OCI-LY1 (cell line): ENCODE results near the gene RNF144B.

Experiments used
- H2AFZ ChIP-seq: fragments of 200-600 bp; sonication (generic), shearing (Covaris generic); 2 replicates; pipeline ENCODE4 v1.6.0; 2014; ENCODE audit warnings: antibody characterized with exemption, mild to moderate bottlenecking, low read length
- H3F3A ChIP-seq: fragments of 200-600 bp; sonication (generic), shearing (Covaris generic); 2 replicates; pipeline ENCODE4 v1.6.0; 2014; ENCODE audit warnings: mild to moderate bottlenecking, antibody characterized with exemption, low read length, moderate library complexity; ENCODE audit not compliant: insufficient read depth
- H3K27ac ChIP-seq: fragments of 200-600 bp; sonication (generic); 2 replicates; pipeline ENCODE4 v1.5.1; 2014; ENCODE audit warnings: low read length, mixed run types, mild to moderate bottlenecking, low read depth; ENCODE audit not compliant: poor library complexity, severe bottlenecking
- H3K27me3 ChIP-seq: fragments of 200-600 bp; sonication (generic); 2 replicates; pipeline ENCODE4 v1.6.0; 2014; ENCODE audit warnings: antibody characterized with exemption, mild to moderate bottlenecking, low read length, moderate library complexity; ENCODE audit not compliant: insufficient read depth
- H3K36me3 ChIP-seq: fragments of 200-600 bp; sonication (generic); 2 replicates; pipeline ENCODE4 v1.6.1; 2014; ENCODE audit warnings: mild to moderate bottlenecking, antibody characterized with exemption, low read length, moderate library complexity, mixed read lengths; ENCODE audit not compliant: insufficient read depth
- H3K4me1 ChIP-seq: fragments of 200-600 bp; sonication (generic); 2 replicates; pipeline ENCODE4 v1.5.1; 2014; ENCODE audit warnings: mild to moderate bottlenecking, low read length, moderate library complexity; ENCODE audit not compliant: insufficient read depth, severe bottlenecking
- H3K4me2 ChIP-seq: fragments of 200-600 bp; sonication (generic), shearing (Covaris generic); 2 replicates; pipeline ENCODE4 v1.6.1; 2014; ENCODE audit warnings: low read length
- H3K4me3 ChIP-seq: fragments of 200-600 bp; sonication (generic); 2 replicates; pipeline ENCODE4 v1.5.1; 2014; ENCODE audit warnings: low read length, low read depth, mild to moderate bottlenecking, mixed read lengths; ENCODE audit not compliant: poor library complexity, severe bottlenecking
- H3K79me2 ChIP-seq: fragments of 200-600 bp; shearing (Covaris generic); 2 replicates; pipeline ENCODE4 v1.6.1; 2016; ENCODE audit warnings: mixed run types, low read length, mixed read lengths; ENCODE audit not compliant: insufficient read depth
- H3K9ac ChIP-seq: fragments of 200-600 bp; sonication (generic), shearing (Covaris generic); 2 replicates; pipeline ENCODE4 v1.6.1; 2014; ENCODE audit warnings: mild to moderate bottlenecking, low read length, mixed read lengths
- H3K9me2 ChIP-seq: fragments of 200-600 bp; sonication (generic), shearing (Covaris generic); 2 replicates; pipeline ENCODE4 v1.6.1; 2014; ENCODE audit warnings: low read depth, mild to moderate bottlenecking, low read length, mixed read lengths
- H3K9me3 ChIP-seq: fragments of 200-600 bp; shearing (Covaris generic); 2 replicates; pipeline ENCODE4 v1.6.1; 2014; ENCODE audit warnings: low read length, mixed read lengths
- H4K20me1 ChIP-seq: fragments of 200-600 bp; sonication (generic), shearing (Covaris generic); 2 replicates; pipeline ENCODE4 v1.6.0; 2016; ENCODE audit warnings: mild to moderate bottlenecking, low read length; ENCODE audit not compliant: insufficient read depth
- EZH2 ChIP-seq: fragments of 200-600 bp; sonication (generic), shearing (Covaris generic); IDR thresholded peaks from 2 replicates; pipeline ENCODE4 v1.8.0; 2017; ENCODE audit warnings: borderline replicate concordance, mixed run types, mild to moderate bottlenecking, antibody characterized with exemption, low read length, moderate library complexity, mixed read lengths
- TF ChIP-seq, protein P1 (sequence below): fragments of 200-600 bp; sonication (generic), shearing (Covaris generic); IDR thresholded peaks from 2 replicates; pipeline ENCODE4 v1.5.1; 2017; ENCODE audit warnings: mild to moderate bottlenecking, antibody characterized with exemption, low read length, moderate library complexity, mixed read lengths

Gene RNF144B

DNA sequence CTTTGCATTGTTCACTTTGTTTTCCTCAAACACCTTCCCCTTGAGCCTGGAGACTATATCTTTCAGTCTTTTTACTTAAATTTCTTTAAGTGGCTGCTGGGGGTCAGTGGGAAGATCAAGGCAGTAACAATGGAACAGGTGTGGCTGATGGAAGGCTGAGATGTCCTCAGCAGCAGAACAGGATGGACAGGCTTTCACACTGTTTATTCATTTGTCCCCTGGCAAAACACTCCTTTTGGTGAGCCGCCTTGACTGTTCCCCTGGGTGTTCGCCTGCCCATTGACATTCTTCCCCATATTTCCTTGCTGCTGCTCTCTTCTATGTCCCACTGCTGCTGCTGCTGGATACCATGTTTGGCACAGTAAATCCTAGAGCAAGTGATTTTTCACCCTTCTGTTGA is 38.1 kb downstream of the RNF144B start:
- Histone ChIP-seq H2AFZ (no peak overlapping the region), H3K9ac (no peak overlapping the region), H3K79me2 (peaks cover 15% of the 10 kb centered on the region; the same call in 1 of the 2 replicates), H3K36me3 (peaks cover 37% of the 10 kb centered on the region), H3K27me3 (no peaks in the 10 kb centered on the region), H3K4me3 (no peak overlapping the region), H3K4me1 (no peaks in the 10 kb centered on the region), H3K4me2 (no peak overlapping the region), H3K9me3 (no peaks in the 10 kb centered on the region), H3K9me2 (no peaks in the 10 kb centered on the region), H3K27ac (no peak overlapping the region), H3F3A (no peaks in the 10 kb centered on the region), H4K20me1 (no peaks in the 10 kb centered on the region)
- no peak for TF ChIP-seq EZH2
- TF ChIP-seq, protein P1, sequence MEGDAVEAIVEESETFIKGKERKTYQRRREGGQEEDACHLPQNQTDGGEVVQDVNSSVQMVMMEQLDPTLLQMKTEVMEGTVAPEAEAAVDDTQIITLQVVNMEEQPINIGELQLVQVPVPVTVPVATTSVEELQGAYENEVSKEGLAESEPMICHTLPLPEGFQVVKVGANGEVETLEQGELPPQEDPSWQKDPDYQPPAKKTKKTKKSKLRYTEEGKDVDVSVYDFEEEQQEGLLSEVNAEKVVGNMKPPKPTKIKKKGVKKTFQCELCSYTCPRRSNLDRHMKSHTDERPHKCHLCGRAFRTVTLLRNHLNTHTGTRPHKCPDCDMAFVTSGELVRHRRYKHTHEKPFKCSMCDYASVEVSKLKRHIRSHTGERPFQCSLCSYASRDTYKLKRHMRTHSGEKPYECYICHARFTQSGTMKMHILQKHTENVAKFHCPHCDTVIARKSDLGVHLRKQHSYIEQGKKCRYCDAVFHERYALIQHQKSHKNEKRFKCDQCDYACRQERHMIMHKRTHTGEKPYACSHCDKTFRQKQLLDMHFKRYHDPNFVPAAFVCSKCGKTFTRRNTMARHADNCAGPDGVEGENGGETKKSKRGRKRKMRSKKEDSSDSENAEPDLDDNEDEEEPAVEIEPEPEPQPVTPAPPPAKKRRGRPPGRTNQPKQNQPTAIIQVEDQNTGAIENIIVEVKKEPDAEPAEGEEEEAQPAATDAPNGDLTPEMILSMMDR, result no peak

GRCh38 chr6:18427296-18427695 is 40.1 kb downstream of the RNF144B start:
- peaks cover 15% of the 10 kb centered on the region; the same call in 1 of the 2 replicates for H3K79me2 ChIP-seq
- H3F3A ChIP-seq, result no peaks in the 10 kb centered on the region
- no peak overlapping the region for H3K4me3 ChIP-seq
- H3K27ac ChIP-seq, result no peak overlapping the region
- no peaks in the 10 kb centered on the region for H3K4me1 ChIP-seq
- H3K9me2 ChIP-seq, result no peaks in the 10 kb centered on the region
- no peak for TF ChIP-seq EZH2
- TF ChIP-seq, protein P1, result no peak
- peaks cover 47% of the 10 kb centered on the region for H3K36me3 ChIP-seq
- H3K9ac ChIP-seq, result no peak overlapping the region
- H2AFZ ChIP-seq, result no peak overlapping the region
- H4K20me1 ChIP-seq, result no peaks in the 10 kb centered on the region
- no peaks in the 10 kb centered on the region for H3K27me3 ChIP-seq
- H3K9me3 ChIP-seq, result no peaks in the 10 kb centered on the region
- H3K4me2 ChIP-seq, result no peak overlapping the region

GRCh38 chr6:18429655-18430297 is 42.6 kb downstream of the RNF144B start:
- H3K9me2 ChIP-seq, result no peaks in the 10 kb centered on the region
- H3K9ac ChIP-seq, result no peak overlapping the region
- H3K27ac ChIP-seq, result no peak overlapping the region
- no peaks in the 10 kb centered on the region for H4K20me1 ChIP-seq
- H3F3A ChIP-seq, result no peaks in the 10 kb centered on the region
- no peak overlapping the region for H3K4me2 ChIP-seq
- H3K4me1 ChIP-seq, result no peaks in the 10 kb centered on the region
- H3K9me3 ChIP-seq, result no peaks in the 10 kb centered on the region
- no peak overlapping the region for H3K4me3 ChIP-seq
- peaks cover 56% of the 10 kb centered on the region for H3K36me3 ChIP-seq
- H3K79me2 ChIP-seq, result peaks cover 8% of the 10 kb centered on the region; the same call in 1 of the 2 replicates
- no peaks in the 10 kb centered on the region for H3K27me3 ChIP-seq
- TF ChIP-seq EZH2, result no peak
- no peak overlapping the region for H2AFZ ChIP-seq

DNA sequence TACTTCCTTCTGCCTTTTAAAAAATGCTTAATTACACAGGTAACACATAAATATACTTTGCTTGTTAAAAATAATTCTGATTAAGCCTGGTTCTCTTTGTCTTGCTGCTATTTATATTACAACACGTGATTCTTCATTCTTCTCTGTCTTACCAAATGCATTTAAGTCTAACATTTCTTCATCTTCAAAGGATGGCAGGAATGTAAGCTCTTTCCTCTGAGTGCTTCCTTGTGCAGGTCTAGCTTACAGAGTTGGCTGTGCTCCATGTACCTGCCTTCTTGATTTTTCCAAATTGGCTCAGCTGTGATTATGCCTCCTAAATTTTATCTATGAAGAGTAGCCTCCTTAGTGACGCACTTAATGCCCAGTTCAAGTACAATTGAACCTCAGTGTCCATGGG is 44.4 kb downstream of the RNF144B start:
- no peak overlapping the region for H2AFZ ChIP-seq
- H3K36me3 ChIP-seq, result peaks cover 68% of the 10 kb centered on the region
- no peaks in the 10 kb centered on the region for H3K27me3 ChIP-seq
- no peak overlapping the region for H3K9ac ChIP-seq
- H3K9me2 ChIP-seq, result no peaks in the 10 kb centered on the region
- H3F3A ChIP-seq, result no peaks in the 10 kb centered on the region
- H3K27ac ChIP-seq, result no peak overlapping the region
- H3K4me1 ChIP-seq, result no peaks in the 10 kb centered on the region
- H3K4me2 ChIP-seq, result no peak overlapping the region
- no peak overlapping the region for H3K4me3 ChIP-seq
- no peaks in the 10 kb centered on the region for H3K79me2 ChIP-seq
- no peaks in the 10 kb centered on the region for H4K20me1 ChIP-seq
- TF ChIP-seq, protein P1, result no peak
- no peak for TF ChIP-seq EZH2
- no peaks in the 10 kb centered on the region for H3K9me3 ChIP-seq
